Measurements from ENCODE around the gene ADGRG6.

DNA sequence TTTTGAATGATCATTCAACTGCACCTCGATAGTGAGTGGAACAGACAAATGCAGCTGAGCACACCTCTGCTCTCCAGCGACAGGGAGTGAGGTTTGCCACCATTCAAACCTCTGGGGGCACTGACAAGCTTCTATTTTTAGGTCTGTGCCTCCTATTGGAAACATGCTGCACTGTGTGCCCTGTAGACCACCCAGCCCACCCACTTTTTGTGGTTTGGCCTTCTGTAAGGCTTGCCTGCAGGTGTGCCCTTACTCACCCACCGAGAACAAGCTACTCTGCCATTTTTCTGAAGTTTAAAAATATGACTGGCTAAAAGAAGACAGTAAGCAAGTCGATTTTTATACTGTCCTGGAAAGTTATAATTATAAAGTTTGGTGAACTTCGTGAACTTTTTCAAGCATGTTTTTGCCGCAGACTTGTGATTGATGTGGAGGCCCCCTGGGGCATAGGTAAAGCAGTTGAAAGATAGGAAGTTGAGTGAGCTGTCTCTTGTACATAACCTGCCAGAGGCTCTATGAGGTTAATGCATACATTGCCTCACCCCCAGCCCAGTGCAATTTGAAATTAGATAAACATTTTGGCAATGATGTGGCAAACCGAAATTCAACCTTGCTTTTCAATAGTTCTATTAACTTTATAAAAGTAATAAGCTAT, 53.8 kb downstream of the ADGRG6 start:
- TF ChIP-seq, protein P1, sequence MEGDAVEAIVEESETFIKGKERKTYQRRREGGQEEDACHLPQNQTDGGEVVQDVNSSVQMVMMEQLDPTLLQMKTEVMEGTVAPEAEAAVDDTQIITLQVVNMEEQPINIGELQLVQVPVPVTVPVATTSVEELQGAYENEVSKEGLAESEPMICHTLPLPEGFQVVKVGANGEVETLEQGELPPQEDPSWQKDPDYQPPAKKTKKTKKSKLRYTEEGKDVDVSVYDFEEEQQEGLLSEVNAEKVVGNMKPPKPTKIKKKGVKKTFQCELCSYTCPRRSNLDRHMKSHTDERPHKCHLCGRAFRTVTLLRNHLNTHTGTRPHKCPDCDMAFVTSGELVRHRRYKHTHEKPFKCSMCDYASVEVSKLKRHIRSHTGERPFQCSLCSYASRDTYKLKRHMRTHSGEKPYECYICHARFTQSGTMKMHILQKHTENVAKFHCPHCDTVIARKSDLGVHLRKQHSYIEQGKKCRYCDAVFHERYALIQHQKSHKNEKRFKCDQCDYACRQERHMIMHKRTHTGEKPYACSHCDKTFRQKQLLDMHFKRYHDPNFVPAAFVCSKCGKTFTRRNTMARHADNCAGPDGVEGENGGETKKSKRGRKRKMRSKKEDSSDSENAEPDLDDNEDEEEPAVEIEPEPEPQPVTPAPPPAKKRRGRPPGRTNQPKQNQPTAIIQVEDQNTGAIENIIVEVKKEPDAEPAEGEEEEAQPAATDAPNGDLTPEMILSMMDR (IDR thresholded peaks at IDR 0.05; ENCODE audit: low read length): no peak
- TF ChIP-seq EZH2 (optimal IDR thresholded peaks at IDR 0.05; ENCODE audit: low read depth, low read length): no peak

Measured in MM.1S (cell line).